MM.1S (cell line): ENCODE results near the gene C22orf15.

Experiments
- EZH2 ChIP-seq: fragments of 300-600 bp; sonication (generic); optimal IDR thresholded peaks from 2 replicates; pipeline ENCODE3; 2017; ENCODE audit warnings: low read depth, mild to moderate bottlenecking, antibody characterized with exemption, low read length, mixed read lengths
- EZH2phosphoT487 ChIP-seq: fragments of 300-600 bp; sonication (generic); IDR thresholded peaks from 2 replicates; pipeline ENCODE4 v1.6.1; 2018; ENCODE audit warnings: antibody characterized with exemption, low read length
- TF ChIP-seq, protein P1 (sequence below): fragments of 300-600 bp; sonication (generic); IDR thresholded peaks from 2 replicates; pipeline ENCODE4 v1.5.1; 2016; ENCODE audit warnings: antibody characterized with exemption, low read length, mixed read lengths

DNA sequence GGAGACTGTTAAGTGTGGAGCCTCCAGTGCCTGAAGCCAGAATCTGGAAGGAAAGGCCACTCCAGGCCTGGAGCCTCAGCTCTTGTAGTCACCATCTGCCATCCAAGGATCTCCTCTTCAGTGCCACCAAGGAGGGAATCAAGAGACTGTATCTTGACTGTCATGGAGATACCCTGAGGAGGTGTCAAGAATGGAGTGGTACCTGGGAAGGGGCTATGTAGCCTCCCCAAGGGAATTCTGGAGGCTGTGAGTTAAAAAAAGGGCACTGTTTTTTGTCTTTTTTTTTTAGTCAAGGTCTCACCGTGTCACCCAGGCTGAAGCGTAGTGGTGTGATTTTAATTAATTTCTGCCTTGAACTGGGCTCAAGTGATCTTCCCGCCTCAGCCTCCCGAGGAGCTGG is 3.2 kb upstream of the C22orf15 start:
- TF ChIP-seq, protein P1, sequence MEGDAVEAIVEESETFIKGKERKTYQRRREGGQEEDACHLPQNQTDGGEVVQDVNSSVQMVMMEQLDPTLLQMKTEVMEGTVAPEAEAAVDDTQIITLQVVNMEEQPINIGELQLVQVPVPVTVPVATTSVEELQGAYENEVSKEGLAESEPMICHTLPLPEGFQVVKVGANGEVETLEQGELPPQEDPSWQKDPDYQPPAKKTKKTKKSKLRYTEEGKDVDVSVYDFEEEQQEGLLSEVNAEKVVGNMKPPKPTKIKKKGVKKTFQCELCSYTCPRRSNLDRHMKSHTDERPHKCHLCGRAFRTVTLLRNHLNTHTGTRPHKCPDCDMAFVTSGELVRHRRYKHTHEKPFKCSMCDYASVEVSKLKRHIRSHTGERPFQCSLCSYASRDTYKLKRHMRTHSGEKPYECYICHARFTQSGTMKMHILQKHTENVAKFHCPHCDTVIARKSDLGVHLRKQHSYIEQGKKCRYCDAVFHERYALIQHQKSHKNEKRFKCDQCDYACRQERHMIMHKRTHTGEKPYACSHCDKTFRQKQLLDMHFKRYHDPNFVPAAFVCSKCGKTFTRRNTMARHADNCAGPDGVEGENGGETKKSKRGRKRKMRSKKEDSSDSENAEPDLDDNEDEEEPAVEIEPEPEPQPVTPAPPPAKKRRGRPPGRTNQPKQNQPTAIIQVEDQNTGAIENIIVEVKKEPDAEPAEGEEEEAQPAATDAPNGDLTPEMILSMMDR = no peak
- no peak for TF ChIP-seq EZH2
- no peak for TF ChIP-seq EZH2phosphoT487
